GM15510 (cell line): ENCODE data around the gene CDKL2.

Experiments used
- POLR2A ChIP-seq: IDR thresholded peaks from 3 replicates; pipeline ENCODE4 v1.6.1; 2011; ENCODE audit warnings: borderline replicate concordance; ENCODE audit not compliant: insufficient read length; ENCODE audit errors: extremely low read depth

The CDKL2 gene

GRCh38 chr4:75544870-75545269 is 85.5 kb downstream of the CDKL2 start:
- TF ChIP-seq POLR2A, result no peak

GRCh38 chr4:75542824-75543223 is 87.5 kb downstream of the CDKL2 start:
- no peak for TF ChIP-seq POLR2A

- TF ChIP-seq POLR2A, result no peak
These were observed 99.6 kb downstream of the CDKL2 start for GRCh38 chr4:75530556-75531322.
